Measurements from ENCODE around the gene SUSD6.

Gene SUSD6

GRCh38 chr14:69695322-69696203 is 84.2 kb downstream of the SUSD6 start:
- TF ChIP-seq EZH2phosphoT487 (IDR thresholded peaks at IDR 0.05; ENCODE audit: low read length) = no peak
- no peak for TF ChIP-seq EZH2 (optimal IDR thresholded peaks at IDR 0.05; ENCODE audit: low read depth, low read length)
- no peak for TF ChIP-seq CTCF (IDR thresholded peaks at IDR 0.05; ENCODE audit: low read length)
- H3K9me2 ChIP-seq (replicated peaks; ENCODE audit: insufficient read depth, low read length) = no peaks in the 10 kb centered on the region
- H3K36me3 ChIP-seq (replicated peaks; ENCODE audit: insufficient read depth, low read length) = no peaks in the 10 kb centered on the region
- no peak overlapping the region for H3K4me3 ChIP-seq (ENCODE audit: low read length)
- H4K20me1 ChIP-seq (ENCODE audit: insufficient read depth, low read length) = no peaks in the 10 kb centered on the region
- peaks cover 28% of the 10 kb centered on the region for H3F3A ChIP-seq (ENCODE audit: insufficient read depth, low read length)
- no peak overlapping the region for H2AFZ ChIP-seq (ENCODE audit: low read length)
- H3K4me2 ChIP-seq (ENCODE audit: low read depth, low read length) = peak overlapping the region; percentile 60
- H3K4me1 ChIP-seq (ENCODE audit: low read length) = peaks cover 44% of the 10 kb centered on the region
- peaks cover 64% of the 10 kb centered on the region for H3K79me2 ChIP-seq (ENCODE audit: low read length)
- H3K27me3 ChIP-seq (replicated peaks; ENCODE audit: insufficient read depth, low read length) = no peaks in the 10 kb centered on the region
- H3K27ac ChIP-seq (ENCODE audit: low read length) = peak overlapping the region; percentile 70; the same call in 1 of the 2 replicates
- no peak overlapping the region for H3K9ac ChIP-seq (ENCODE audit: low read length)
- no peak for DNase-seq
- H3K9me3 ChIP-seq (replicated peaks; ENCODE audit: insufficient read depth, low read length) = no peaks in the 10 kb centered on the region

GRCh38 chr14:69696204-69696527 is 84.8 kb downstream of the SUSD6 start:
- peaks cover 28% of the 10 kb centered on the region for H3F3A ChIP-seq (ENCODE audit: insufficient read depth, low read length)
- DNase-seq = no peak
- H3K4me3 ChIP-seq (ENCODE audit: low read length) = no peak overlapping the region
- H3K27me3 ChIP-seq (replicated peaks; ENCODE audit: insufficient read depth, low read length) = no peaks in the 10 kb centered on the region
- H3K9ac ChIP-seq (ENCODE audit: low read length) = no peak overlapping the region
- no peak overlapping the region for H3K27ac ChIP-seq (ENCODE audit: low read length)
- H3K4me2 ChIP-seq (ENCODE audit: low read depth, low read length) = no peak overlapping the region
- H4K20me1 ChIP-seq (ENCODE audit: insufficient read depth, low read length) = no peaks in the 10 kb centered on the region
- no peaks in the 10 kb centered on the region for H3K9me3 ChIP-seq (replicated peaks; ENCODE audit: insufficient read depth, low read length)
- TF ChIP-seq EZH2phosphoT487 (IDR thresholded peaks at IDR 0.05; ENCODE audit: low read length) (no peak), CTCF (IDR thresholded peaks at IDR 0.05; ENCODE audit: low read length) (no peak), EZH2 (optimal IDR thresholded peaks at IDR 0.05; ENCODE audit: low read depth, low read length) (no peak)
- H3K79me2 ChIP-seq (ENCODE audit: low read length) = peaks cover 62% of the 10 kb centered on the region
- no peaks in the 10 kb centered on the region for H3K36me3 ChIP-seq (replicated peaks; ENCODE audit: insufficient read depth, low read length)
- H3K4me1 ChIP-seq (ENCODE audit: low read length) = peaks cover 47% of the 10 kb centered on the region
- H2AFZ ChIP-seq (ENCODE audit: low read length) = no peak overlapping the region
- H3K9me2 ChIP-seq (replicated peaks; ENCODE audit: insufficient read depth, low read length) = no peaks in the 10 kb centered on the region

DNA sequence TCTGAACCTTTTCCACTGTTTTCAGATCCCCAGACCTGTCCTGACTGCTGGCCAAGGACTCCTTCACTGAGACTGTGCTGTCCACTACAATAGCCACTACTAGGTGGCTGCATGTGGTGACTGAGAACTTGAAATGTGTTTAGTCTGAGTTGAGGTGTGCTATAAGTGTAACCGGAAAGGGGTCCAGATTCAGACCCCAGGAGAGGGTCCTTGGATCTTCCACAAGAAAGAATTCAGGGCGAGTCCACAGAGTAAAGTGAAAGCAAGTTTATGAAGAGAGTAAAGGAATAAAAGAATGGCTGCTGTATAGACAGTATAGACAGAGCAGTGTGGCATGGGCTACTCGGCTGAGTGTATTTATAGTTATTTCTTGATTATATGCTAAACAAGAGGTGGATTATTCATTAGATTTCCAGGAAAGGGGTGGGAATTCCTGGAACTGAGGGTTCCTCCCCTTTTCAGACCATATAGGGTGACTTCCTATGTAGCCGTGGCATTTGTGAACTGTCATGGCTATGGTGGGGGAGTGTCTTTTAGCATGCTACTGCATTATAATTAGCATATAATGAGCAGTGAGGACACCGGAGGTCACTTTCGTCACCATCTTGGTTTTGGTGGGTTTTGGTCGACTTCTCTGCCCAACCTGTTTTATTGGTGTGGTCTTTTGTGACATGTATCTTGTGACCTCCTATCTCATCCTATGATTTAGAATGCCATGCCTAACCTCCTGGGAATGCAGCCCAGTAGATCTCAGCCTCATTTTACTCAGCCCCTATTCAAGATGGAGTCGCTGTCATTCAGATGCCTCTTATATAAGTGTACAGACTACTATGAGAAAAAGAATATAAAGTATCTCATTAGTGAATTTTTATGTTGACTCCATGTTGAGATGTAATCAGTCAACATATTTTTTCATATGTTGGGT is 85.5 kb downstream of the SUSD6 start:
- Histone ChIP-seq H3K4me1 (ENCODE audit: low read length) (peaks cover 53% of the 10 kb centered on the region), H3K9ac (ENCODE audit: low read length) (no peak overlapping the region), H4K20me1 (ENCODE audit: insufficient read depth, low read length) (no peaks in the 10 kb centered on the region), H3K79me2 (ENCODE audit: low read length) (peaks cover 58% of the 10 kb centered on the region), H3K27me3 (replicated peaks; ENCODE audit: insufficient read depth, low read length) (no peaks in the 10 kb centered on the region), H2AFZ (ENCODE audit: low read length) (no peak overlapping the region), H3K9me3 (replicated peaks; ENCODE audit: insufficient read depth, low read length) (no peaks in the 10 kb centered on the region), H3K27ac (ENCODE audit: low read length) (no peak overlapping the region), H3F3A (ENCODE audit: insufficient read depth, low read length) (peaks cover 35% of the 10 kb centered on the region), H3K4me2 (ENCODE audit: low read depth, low read length) (no peak overlapping the region), H3K36me3 (replicated peaks; ENCODE audit: insufficient read depth, low read length) (no peaks in the 10 kb centered on the region), H3K4me3 (ENCODE audit: low read length) (no peak overlapping the region), H3K9me2 (replicated peaks; ENCODE audit: insufficient read depth, low read length) (no peaks in the 10 kb centered on the region)
- DNase-seq = no peak
- TF ChIP-seq EZH2phosphoT487 (IDR thresholded peaks at IDR 0.05; ENCODE audit: low read length) = no peak
- no peak for TF ChIP-seq CTCF (IDR thresholded peaks at IDR 0.05; ENCODE audit: low read length)
- TF ChIP-seq EZH2 (optimal IDR thresholded peaks at IDR 0.05; ENCODE audit: low read depth, low read length) = no peak

All from MM.1S (cell line).